NCI-H526 (cell line): Measurements from ENCODE around the gene IFNLR1.

Experiments used
- DNase-seq, 2 experiments: peaks; one replicate each; lab custom pipeline; 2025; lab: John Stamatoyannopoulos, UW

The IFNLR1 gene

GRCh38 chr1:24206083-24206464, 19.0 kb upstream of the IFNLR1 start:
- DNase-seq: no peak

- no peak for DNase-seq
These were observed 18.4 kb upstream of the IFNLR1 start for GRCh38 chr1:24205345-24206082.

- DNase-seq: no peak
These were observed 17.0 kb upstream of the IFNLR1 start for GRCh38 chr1:24204116-24204515.

DNA sequence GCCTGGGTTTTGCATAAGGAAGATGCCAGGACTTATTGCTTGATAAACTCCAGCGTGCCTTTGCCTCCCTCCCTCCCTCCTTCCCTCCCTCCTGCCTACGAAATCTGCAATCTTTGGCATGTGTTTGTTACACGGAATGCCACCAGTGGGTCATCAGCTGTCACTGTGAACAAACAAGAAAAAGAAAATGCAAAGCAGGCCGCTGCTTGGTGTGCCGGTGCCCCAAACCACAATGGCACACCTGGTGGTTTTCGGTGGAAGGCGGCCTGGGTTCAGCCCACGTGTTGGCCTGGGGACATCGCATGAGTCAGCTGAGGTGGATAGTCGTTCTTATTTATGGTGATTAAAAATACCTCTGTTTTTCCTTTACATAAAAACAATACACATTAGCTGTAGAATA, 16.3 kb upstream of the IFNLR1 start:
- peak; percentile 67 to 83 for DNase-seq

GRCh38 chr1:24202987-24203386, 15.9 kb upstream of the IFNLR1 start:
- DNase-seq: no peak

GRCh38 chr1:24202556-24202955, 15.5 kb upstream of the IFNLR1 start:
- no peak for DNase-seq

GRCh38 chr1:24201941-24202440, 14.9 kb upstream of the IFNLR1 start:
- DNase-seq: peak; percentile 85 to 91

DNA sequence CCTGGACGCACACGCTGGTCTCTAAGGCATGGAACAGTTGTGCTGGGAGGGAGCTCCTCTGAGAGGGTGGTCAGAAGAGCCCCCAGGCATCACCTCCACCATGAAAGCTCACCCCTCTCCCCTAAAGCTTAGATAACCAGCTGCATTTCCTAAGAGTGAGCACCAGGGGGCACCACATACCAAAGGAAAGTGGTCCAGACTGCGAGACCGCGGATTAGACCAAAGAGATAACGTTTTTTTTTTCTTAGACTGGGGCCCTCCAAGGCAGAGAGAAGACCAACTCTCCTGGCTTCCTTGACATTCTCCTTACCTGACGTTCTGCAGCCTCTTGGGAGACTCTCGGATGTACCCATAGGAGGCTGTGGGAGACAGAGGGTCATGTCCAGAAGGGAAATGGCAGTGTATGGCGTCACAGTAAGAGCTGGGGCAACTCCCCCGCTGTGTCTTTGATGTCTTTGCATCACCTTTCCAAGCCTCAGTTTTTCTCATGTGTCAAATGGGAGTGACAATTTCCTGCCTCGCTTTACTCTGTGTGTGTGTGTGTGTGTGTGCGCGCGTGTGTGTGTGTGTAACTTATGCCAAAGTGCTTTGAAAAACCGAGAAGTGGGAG, 12.3 kb upstream of the IFNLR1 start:
- DNase-seq: peak; percentile 43 to 79

DNA sequence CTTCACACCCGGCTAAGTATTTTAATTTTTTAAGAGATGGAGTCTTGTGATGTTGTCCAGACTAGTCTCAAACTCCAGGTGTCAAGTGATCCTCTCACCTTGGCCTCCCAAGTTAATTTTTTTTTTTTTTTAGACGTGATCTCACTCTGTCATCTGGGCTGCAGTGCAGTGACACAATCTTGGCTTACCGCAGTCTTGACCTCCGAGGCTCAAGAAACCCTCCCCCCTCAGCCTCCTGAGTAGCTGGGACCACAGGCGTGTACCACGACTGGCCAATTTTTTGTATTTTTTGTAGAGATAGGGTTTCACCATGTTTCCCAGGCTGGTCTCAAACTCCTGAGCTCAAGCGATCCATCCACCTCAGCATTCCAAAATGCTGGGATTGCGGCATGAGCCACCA, 11.7 kb upstream of the IFNLR1 start:
- no peak for DNase-seq

DNA sequence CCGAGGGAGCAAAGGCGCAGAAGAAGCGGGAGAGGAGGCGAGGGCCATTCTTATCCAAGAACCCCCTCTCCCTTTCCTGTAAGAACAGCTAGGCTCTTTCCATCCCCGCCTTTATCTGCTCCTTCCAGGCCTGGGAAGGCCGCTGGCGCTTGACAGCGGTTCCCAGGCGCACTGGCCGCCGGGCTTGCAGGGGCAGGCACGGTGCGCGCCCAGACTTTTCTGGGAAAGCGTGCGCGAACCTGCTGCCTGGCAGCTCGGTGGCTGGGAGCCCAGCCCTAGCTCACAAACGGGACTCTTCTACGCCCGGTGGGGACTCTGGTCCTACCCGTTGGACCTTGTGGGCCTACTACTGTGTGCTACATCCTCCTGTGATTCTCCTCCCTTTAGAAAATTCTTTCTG, 8.8 kb upstream of the IFNLR1 start:
- no peak for DNase-seq

- DNase-seq: no peak
These were observed 8.0 kb upstream of the IFNLR1 start for GRCh38 chr1:24195136-24195535.

DNA sequence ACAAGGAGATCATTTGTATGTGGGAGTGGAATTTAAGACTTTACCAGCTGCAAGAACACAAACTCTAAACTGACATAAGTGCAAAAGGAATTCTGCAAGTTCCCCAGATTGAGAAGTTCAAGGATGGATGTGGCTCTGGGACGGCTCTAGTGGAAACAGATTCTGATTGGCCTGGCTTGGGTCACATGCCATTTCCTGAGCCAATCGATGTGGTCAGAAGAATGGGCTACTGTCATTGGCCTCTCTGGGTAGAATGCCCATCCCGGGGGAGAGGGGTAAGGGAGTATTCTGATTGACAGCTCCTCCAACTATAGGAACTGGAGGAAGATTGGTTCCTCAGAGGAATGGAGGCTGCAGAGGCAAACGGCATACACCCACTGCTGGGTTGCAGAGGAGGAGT, 6.0 kb upstream of the IFNLR1 start:
- no peak for DNase-seq

GRCh38 chr1:24191860-24192259, 4.8 kb upstream of the IFNLR1 start:
- DNase-seq: no peak

DNA sequence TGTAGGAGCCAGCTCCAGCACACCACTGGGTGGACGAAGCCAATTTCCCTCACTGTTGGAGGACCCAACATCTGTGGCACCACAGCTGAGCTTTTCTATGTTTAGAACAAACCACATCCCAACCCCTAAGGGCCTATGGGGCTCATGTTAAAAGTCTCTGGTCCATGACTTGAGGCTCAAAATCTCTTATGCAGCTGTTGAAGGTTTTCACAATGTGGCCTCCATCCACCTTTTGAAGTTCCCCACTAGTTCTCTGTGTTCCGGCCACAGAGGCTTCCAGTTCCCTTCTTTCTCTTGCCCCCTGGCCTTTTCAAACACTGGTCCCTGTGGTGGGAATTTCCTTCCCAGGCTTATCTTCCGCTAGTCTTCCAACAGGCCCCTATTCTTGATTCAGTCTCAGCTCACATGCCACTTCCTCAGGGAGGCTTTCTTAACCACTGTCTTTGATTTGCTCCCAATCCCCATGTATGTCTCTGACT, 3.9 kb upstream of the IFNLR1 start:
- no peak for DNase-seq

- no peak for DNase-seq
These were observed 2.4 kb upstream of the IFNLR1 start for GRCh38 chr1:24189528-24189927.

- no peak for DNase-seq
These were observed 437 bp downstream of the IFNLR1 start for GRCh38 chr1:24186711-24186992.

GRCh38 chr1:24186031-24186710, 918 bp downstream of the IFNLR1 start:
- no peak for DNase-seq

DNA sequence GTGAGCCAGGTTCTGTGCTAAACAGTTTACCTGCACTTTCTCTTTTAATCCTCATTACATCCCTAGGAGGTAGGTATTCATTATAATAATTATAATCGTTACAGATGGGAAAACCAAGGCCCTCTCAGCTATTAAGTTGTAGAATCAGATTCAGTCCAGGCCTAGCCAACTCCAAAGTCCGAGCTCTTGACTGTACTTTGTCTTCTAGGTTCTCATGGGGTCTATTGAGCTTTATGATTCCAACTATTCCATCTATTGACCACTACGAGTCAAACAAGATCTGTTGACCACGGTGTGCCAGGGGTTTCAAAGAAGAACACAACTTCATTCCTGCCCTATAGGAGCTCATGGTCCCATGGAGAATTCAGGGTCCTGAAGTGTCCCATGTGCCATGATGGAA, 2.0 kb downstream of the IFNLR1 start:
- DNase-seq: no peak

- no peak for DNase-seq
These were observed 5.0 kb downstream of the IFNLR1 start for GRCh38 chr1:24182061-24182460.

DNA sequence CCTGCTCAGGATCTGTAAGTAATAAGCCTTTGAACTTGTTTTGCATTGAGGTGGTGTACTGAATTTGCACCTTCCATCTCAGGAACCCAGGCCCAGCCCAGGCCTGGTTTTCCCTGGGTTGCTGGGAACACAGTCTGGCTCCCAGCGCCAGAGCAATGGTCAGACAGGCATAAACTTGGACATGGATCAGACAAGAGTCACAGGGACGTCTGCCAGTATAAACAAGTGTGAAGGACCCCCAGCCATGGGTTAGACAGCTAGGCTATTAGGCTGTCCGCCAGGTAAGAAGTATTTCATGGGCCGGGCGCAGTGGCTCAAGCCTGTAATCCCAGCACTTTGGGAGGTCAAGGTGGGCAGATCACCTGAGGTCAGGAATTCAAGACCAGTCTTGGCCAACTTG, 5.5 kb downstream of the IFNLR1 start:
- DNase-seq: no peak

- DNase-seq: no peak
These were observed 6.4 kb downstream of the IFNLR1 start for GRCh38 chr1:24180676-24181075.

DNA sequence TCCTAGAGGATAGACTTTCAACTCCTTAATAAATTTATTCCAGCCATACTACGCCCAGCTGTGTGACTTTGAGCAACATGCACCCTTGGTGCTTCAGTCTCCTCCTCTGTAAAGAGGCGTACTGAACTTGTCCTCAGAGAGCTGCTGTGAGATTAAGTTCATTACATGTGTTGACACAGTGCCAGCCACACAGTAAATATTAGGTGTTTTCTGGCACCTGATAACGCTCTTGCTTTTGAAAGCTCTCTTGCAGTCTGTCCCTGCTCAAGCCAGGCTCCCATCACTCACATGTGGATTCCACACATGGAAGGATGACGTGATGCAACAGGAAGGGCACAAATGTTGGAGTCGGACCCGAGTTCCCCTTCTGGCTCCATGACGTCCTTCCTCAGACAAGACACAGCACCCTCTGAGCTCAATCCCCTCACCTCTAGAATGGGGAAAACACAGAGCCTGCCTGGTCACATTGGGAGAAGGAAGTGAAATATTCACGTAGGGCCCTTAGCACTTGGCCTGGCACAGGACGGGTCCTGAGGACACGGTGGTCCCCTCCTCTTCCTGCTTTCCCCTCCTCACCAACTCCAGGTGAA, 7.7 kb downstream of the IFNLR1 start:
- DNase-seq: no peak

- no peak for DNase-seq
These were observed 8.7 kb downstream of the IFNLR1 start for GRCh38 chr1:24178407-24178806.
